HCT116 (cell line): Measurements from ENCODE around the gene ZNF331.

Experiments
- CTCF ChIP-seq, 3 experiments: fragments of 200-600 bp in 1 of 3; sonication (generic) in 1 of 3; IDR thresholded peaks in 2 of 3; conservative IDR thresholded peaks in 1 of 3; 2 replicates each; pipeline ENCODE4 v1.5.1; 2012 to 2017; ENCODE audit warnings: low read depth in 2 of 3, low read length in 2 of 3, antibody characterized with exemption in 1 of 3, borderline replicate concordance in 1 of 3, control low read depth in 1 of 3, mild to moderate bottlenecking in 1 of 3, mixed read lengths in 1 of 3, mixed run types in 1 of 3, moderate library complexity in 1 of 3; ENCODE audit not compliant: insufficient read depth in 1 of 3
- MAX ChIP-seq: IDR thresholded peaks from 2 replicates; pipeline ENCODE4 v1.6.1; 2012
- POLR2A ChIP-seq: IDR thresholded peaks from 2 replicates; pipeline ENCODE4 v1.7.0; 2011; ENCODE audit warnings: borderline replicate concordance; ENCODE audit not compliant: insufficient read depth, insufficient read length; ENCODE audit errors: extremely low read depth
- POLR2AphosphoS5 ChIP-seq: IDR thresholded peaks from 2 replicates; pipeline ENCODE4 v1.6.1; 2011; ENCODE audit warnings: mild to moderate bottlenecking, low read depth, low read length, moderate library complexity
- RAD21 ChIP-seq: IDR thresholded peaks from 2 replicates; pipeline ENCODE4 v1.6.1; 2012; ENCODE audit warnings: low read depth, mild to moderate bottlenecking
- SRF ChIP-seq: IDR thresholded peaks from 2 replicates; pipeline ENCODE4 v1.6.1; 2012; ENCODE audit warnings: low read depth
- TCF7L2 ChIP-seq: IDR thresholded peaks from 2 replicates; pipeline ENCODE4 v1.7.0; 2011; ENCODE audit warnings: borderline replicate concordance, inconsistent platforms; ENCODE audit not compliant: insufficient read depth, insufficient read length; ENCODE audit errors: extremely low read depth
- ZNF274 ChIP-seq: fragments of 200-500 bp; sonication (Bioruptor generic); IDR thresholded peaks from 2 replicates; pipeline ENCODE4 v1.6.1; 2014; ENCODE audit warnings: mild to moderate bottlenecking, low read depth, low read length, inconsistent platforms
- TF ChIP-seq, protein P1 (sequence below): IDR thresholded peaks from 2 replicates; pipeline ENCODE4 v1.6.1; 2012; ENCODE audit warnings: low read depth

DNA sequence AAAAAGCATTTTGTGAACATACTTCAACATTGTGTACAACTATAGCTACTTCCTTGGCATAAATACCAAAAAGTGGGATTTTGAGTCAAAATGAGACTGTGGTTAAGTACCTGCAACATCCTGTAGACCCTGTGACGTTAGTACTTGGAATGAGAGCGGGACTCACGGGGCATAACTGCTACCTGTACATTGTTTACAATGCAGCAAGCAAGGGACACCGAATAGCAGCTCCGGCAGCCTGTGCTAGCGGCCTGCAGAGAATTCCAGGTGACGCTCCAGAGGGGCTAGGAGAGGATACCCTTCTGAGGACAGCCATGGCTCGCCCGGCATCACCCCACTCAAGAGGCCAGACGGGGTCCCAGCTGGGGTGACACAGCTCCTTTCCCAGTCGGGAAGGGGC lies 824 bp upstream of the ZNF331 start:
- no peak for TF ChIP-seq CTCF (IDR thresholded peaks at IDR 0.05 in 2 of 3, conservative IDR thresholded peaks at IDR 0.05 in 1 of 3; ENCODE audit: borderline replicate concordance in 1 of 3, insufficient read depth in 1 of 3, low read depth in 2 of 3, low read length in 2 of 3)
- TF ChIP-seq MAX, result no peak
- no peak for TF ChIP-seq POLR2A
- TF ChIP-seq POLR2AphosphoS5, result no peak
- TF ChIP-seq, protein P1, sequence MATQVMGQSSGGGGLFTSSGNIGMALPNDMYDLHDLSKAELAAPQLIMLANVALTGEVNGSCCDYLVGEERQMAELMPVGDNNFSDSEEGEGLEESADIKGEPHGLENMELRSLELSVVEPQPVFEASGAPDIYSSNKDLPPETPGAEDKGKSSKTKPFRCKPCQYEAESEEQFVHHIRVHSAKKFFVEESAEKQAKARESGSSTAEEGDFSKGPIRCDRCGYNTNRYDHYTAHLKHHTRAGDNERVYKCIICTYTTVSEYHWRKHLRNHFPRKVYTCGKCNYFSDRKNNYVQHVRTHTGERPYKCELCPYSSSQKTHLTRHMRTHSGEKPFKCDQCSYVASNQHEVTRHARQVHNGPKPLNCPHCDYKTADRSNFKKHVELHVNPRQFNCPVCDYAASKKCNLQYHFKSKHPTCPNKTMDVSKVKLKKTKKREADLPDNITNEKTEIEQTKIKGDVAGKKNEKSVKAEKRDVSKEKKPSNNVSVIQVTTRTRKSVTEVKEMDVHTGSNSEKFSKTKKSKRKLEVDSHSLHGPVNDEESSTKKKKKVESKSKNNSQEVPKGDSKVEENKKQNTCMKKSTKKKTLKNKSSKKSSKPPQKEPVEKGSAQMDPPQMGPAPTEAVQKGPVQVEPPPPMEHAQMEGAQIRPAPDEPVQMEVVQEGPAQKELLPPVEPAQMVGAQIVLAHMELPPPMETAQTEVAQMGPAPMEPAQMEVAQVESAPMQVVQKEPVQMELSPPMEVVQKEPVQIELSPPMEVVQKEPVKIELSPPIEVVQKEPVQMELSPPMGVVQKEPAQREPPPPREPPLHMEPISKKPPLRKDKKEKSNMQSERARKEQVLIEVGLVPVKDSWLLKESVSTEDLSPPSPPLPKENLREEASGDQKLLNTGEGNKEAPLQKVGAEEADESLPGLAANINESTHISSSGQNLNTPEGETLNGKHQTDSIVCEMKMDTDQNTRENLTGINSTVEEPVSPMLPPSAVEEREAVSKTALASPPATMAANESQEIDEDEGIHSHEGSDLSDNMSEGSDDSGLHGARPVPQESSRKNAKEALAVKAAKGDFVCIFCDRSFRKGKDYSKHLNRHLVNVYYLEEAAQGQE, result no peak
- TF ChIP-seq ZNF274, result no peak
- TF ChIP-seq TCF7L2, result no peak
- no peak for TF ChIP-seq RAD21
- no peak for TF ChIP-seq SRF
